Measurements from ENCODE around the gene DUSP2. TPM values are rescaled to one million over a fixed set of nuclear protein-coding genes. Genes with fewer than 3 reads are reported as not detected.
A peak's percentile ranks its signal among the peaks of the same experiment; 100 is the strongest.

The DUSP2 gene
- total and polyA plus RNA-seq, 2 donors (not counting 1 experiment from before 2014, with no cell fraction given), result 69.8 to 433 TPM

- no peaks in the 10 kb centered on the region for H3K4me1 ChIP-seq (ENCODE audit: control insufficient read depth in 2 of 2, insufficient read depth in 2 of 2, low read length in 2 of 2)
- ChIA-PET POLR2A (no interaction called here), CTCF (interaction anchor here (1.0 to 1.9 kb wide), 2 partner anchors 19 to 162 kb away, joined by 3 to 4 read pairs; no protein-coding TSS in a partner anchor)
- ATAC-seq (ENCODE audit: low read depth) (no peak), DNase-seq (peak; percentile 2)
- H3K9me3 ChIP-seq (ENCODE audit: control extremely low read depth in 1 of 3, control insufficient read depth in 2 of 3, insufficient read depth in 1 of 3, low read length in 2 of 3), result no peaks in the 10 kb centered on the region
- no peaks in the 10 kb centered on the region for H3K79me2 ChIP-seq (ENCODE audit: control insufficient read depth, insufficient read depth, low read length)
- no peaks in the 10 kb centered on the region for H4K20me1 ChIP-seq (ENCODE audit: control insufficient read depth, insufficient read depth, low read length, poor library complexity, severe bottlenecking)
- Mint-ChIP-seq H3K9me3 (ENCODE audit: insufficient read depth) (no peaks in the 10 kb centered on the region), H3K27ac (no peak overlapping the region), H3K27me3 (peaks cover 15% of the 10 kb centered on the region), H3K4me3 (no peak overlapping the region), H3K4me1 (no peaks in the 10 kb centered on the region)
- intact Hi-C loops (cut with micrococcal nuclease), result no loop called here
- no peak for TF ChIP-seq CTCF (IDR thresholded peaks at IDR 0.05)
- no peak for TF ChIP-seq EZH2 (IDR thresholded peaks at IDR 0.05; ENCODE audit: borderline replicate concordance, insufficient read depth, low read depth, low read length, poor library complexity, severe bottlenecking)
- H2AFZ ChIP-seq (ENCODE audit: insufficient read depth, low read depth, low read length, poor library complexity, severe bottlenecking), result no peak overlapping the region
- H3K36me3 ChIP-seq (replicated peaks in 1 of 2; ENCODE audit: control extremely low read depth in 1 of 2, control insufficient read depth in 1 of 2, extremely low read depth in 1 of 2, insufficient read depth in 2 of 2, low read length in 1 of 2), result no peaks in the 10 kb centered on the region
- no peak overlapping the region for H3K4me3 ChIP-seq (ENCODE audit: control extremely low read depth in 1 of 5, extremely low read depth in 1 of 5, insufficient read depth in 1 of 5, low read depth in 2 of 5, low read length in 4 of 5)
- no peak overlapping the region for H3K9ac ChIP-seq (ENCODE audit: low read length)
- 71% methylated on average over 5 of the region's 7 CpGs for WGBS (ENCODE audit: insufficient coverage)
- H3K27me3 ChIP-seq (replicated peaks in 1 of 4; ENCODE audit: control extremely low read depth in 1 of 4, control insufficient read depth in 3 of 4, insufficient read depth in 4 of 4, low read length in 3 of 4), result peaks cover 0 to 3% (median 0%) of the 10 kb centered on the region in 4 experiments
- H3K27ac ChIP-seq (ENCODE audit: low read length in 2 of 2), result no peak overlapping the region
- H3K4me2 ChIP-seq (replicated peaks; ENCODE audit: low read depth, low read length, poor library complexity, severe bottlenecking), result no peak overlapping the region
Measured at GRCh38 chr2:96097951-96098823, 47.1 kb downstream of the DUSP2 start.

GRCh38 chr2:96097441-96097840, 47.8 kb downstream of the DUSP2 start:
- no peaks in the 10 kb centered on the region for H3K36me3 ChIP-seq (replicated peaks in 1 of 2; ENCODE audit: control extremely low read depth in 1 of 2, control insufficient read depth in 1 of 2, extremely low read depth in 1 of 2, insufficient read depth in 2 of 2, low read length in 1 of 2)
- H3K4me1 Mint-ChIP-seq, result no peaks in the 10 kb centered on the region
- DNase-seq, result no peak
- no peaks in the 10 kb centered on the region for H3K9me3 ChIP-seq (ENCODE audit: control extremely low read depth in 1 of 3, control insufficient read depth in 2 of 3, insufficient read depth in 1 of 3, low read length in 2 of 3)
- no peak overlapping the region for H3K4me3 Mint-ChIP-seq
- peaks cover 0 to 3% (median 0%) of the 10 kb centered on the region in 4 experiments for H3K27me3 ChIP-seq (replicated peaks in 1 of 4; ENCODE audit: control extremely low read depth in 1 of 4, control insufficient read depth in 3 of 4, insufficient read depth in 4 of 4, low read length in 3 of 4)
- peaks cover 15% of the 10 kb centered on the region for H3K27me3 Mint-ChIP-seq
- no peak overlapping the region for H3K4me3 ChIP-seq (ENCODE audit: control extremely low read depth in 1 of 5, extremely low read depth in 1 of 5, insufficient read depth in 1 of 5, low read depth in 2 of 5, low read length in 4 of 5)
- H3K27ac ChIP-seq (ENCODE audit: low read length in 2 of 2), result no peak overlapping the region
- H3K27ac Mint-ChIP-seq, result no peak overlapping the region
- H2AFZ ChIP-seq (ENCODE audit: insufficient read depth, low read depth, low read length, poor library complexity, severe bottlenecking), result no peak overlapping the region
- ChIA-PET CTCF (interaction anchor here (0.5 kb wide), 1 partner anchor 30 kb away, joined by 4 read pairs; no protein-coding TSS in a partner anchor), POLR2A (no interaction called here)
- no peaks in the 10 kb centered on the region for H3K9me3 Mint-ChIP-seq (ENCODE audit: insufficient read depth)
- no peaks in the 10 kb centered on the region for H4K20me1 ChIP-seq (ENCODE audit: control insufficient read depth, insufficient read depth, low read length, poor library complexity, severe bottlenecking)
- 89% methylated on average over 2 of the region's 5 CpGs for WGBS (ENCODE audit: insufficient coverage)
- no peak overlapping the region for H3K4me2 ChIP-seq (replicated peaks; ENCODE audit: low read depth, low read length, poor library complexity, severe bottlenecking)
- no peak for ATAC-seq (ENCODE audit: low read depth)
- no peak for TF ChIP-seq EZH2 (IDR thresholded peaks at IDR 0.05; ENCODE audit: borderline replicate concordance, insufficient read depth, low read depth, low read length, poor library complexity, severe bottlenecking)
- no peak for TF ChIP-seq CTCF (IDR thresholded peaks at IDR 0.05)
- no peaks in the 10 kb centered on the region for H3K4me1 ChIP-seq (ENCODE audit: control insufficient read depth in 2 of 2, insufficient read depth in 2 of 2, low read length in 2 of 2)
- intact Hi-C loops (cut with micrococcal nuclease), result no loop called here
- H3K79me2 ChIP-seq (ENCODE audit: control insufficient read depth, insufficient read depth, low read length), result no peaks in the 10 kb centered on the region
- H3K9ac ChIP-seq (ENCODE audit: low read length), result no peak overlapping the region

Measured in B cell (primary cell).